Activated T-cell treated with anti-CD3 and anti-CD28 coated beads, Interleukin-2, amount 50 U/mL, for 48 hours (primary cell): ENCODE data around the gene GRK5.

Source experiments
- DNase-seq, 2 experiments: peaks; one replicate each; pipeline ENCODE4 v3.0.0-alpha.2; 2020

GRK5 gene

DNA sequence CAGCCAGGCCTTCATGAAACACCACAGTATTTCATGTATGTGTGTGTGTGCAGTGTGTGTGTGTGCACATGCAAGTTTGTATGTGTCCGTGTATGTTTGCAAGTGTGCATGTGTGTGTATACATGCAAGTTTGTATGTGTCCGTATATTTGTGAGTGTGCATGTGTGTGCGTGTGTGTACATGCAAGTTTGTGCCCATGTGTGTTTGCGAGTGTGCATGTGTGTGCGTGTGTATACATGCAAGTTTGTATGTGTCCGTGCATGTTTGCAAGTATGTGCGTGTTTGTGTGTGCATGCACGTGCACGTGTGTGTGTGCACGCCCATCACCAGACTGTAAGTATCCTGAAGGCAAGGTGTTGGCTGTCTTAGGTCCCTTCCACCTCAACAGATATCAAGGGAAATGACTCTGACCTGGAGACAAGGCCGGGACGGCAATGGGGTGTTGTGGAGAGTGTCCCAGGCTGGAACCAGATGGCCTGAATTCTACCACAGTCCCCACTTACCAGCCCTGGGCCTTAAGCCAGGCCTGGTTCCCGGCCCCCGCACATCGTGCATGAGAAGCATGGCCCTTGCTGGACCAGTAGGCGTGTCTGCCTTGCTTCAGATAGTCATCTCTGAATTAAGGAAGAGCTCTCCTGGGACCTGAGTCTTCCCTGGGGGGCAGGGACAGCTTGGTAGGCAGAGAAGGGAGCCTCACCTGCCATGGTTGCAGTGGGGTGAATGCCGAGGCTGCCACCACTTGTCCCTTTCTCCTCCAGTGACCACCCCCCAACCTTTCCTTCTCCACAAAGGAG lies 140.0 kb downstream of the GRK5 start:
- no peak for DNase-seq

DNA sequence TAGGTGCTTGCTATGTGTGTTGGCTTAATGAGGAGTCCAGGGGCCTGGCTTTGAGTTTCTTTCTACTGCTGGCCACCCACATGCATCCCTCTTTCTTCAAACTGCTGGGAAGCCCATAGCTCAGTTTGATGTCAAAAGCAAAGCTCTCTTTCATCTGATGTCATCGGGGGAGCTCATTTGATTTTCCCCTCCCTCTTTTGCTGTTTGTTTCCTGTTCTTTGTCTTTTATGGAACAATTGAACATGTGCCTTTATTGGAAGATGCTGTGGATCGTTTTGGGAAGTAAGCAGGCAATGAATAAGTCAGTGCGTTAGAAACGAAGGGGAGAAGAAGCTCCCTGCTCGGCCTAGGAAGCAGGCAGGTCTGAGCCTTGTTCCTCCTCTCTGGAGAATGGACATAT lies 140.7 kb downstream of the GRK5 start:
- no peak for DNase-seq

DNA sequence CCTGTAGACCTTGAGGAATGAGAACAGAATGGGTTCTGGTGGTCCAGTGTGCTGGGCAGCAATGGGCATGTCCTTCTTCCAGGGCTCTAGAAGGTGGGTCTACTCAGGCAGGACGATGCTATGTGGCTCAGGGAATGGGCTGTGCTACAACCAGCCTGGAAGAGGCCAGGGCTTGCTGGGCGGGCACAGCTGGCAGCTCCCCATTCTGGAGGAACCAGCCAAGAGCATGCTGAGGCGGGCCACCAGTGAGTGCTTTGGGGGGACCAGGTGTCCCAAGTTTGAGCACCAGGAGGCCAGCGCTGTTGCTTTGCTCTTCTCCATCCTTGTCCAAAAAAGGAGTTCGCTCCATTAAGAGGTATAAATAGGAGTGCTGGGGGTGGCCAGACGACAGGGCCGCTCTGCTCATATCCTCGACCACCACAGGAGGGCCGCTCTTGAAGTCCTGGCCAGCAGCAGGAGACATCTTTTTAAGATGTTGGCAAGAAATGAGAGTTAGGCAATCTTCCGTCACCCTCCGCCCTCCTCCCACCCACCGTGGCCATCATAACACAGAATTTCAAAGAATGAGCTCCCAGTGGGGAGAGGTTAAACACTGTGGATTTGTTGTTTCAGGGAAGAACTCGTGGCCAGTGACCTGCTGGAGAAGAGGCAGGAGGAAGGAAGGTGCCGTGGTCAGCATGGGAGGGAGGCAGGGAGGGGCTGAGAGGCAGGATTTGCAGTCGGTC lies 141.3 kb downstream of the GRK5 start:
- DNase-seq = no peak

DNA sequence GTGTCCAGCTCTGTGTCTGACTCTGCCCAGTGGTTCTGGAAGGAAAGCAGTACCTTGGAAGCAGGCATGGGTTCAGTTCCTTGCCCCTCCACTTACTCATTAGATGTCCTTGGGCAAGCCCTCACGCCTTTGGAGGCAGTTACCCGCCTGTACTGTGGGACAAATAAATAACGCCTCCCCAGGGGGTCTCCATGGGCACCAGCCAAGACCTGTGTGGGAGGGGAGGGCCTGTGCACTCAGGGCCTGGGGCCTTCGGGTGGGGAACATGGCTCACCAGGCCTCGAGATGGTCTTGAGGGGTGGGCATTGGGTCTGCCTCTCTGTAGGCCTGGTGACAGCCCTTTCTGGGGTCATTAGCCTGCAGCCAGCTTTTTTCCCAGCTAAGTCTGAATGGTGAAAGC lies 142.0 kb downstream of the GRK5 start:
- DNase-seq = no peak

DNA sequence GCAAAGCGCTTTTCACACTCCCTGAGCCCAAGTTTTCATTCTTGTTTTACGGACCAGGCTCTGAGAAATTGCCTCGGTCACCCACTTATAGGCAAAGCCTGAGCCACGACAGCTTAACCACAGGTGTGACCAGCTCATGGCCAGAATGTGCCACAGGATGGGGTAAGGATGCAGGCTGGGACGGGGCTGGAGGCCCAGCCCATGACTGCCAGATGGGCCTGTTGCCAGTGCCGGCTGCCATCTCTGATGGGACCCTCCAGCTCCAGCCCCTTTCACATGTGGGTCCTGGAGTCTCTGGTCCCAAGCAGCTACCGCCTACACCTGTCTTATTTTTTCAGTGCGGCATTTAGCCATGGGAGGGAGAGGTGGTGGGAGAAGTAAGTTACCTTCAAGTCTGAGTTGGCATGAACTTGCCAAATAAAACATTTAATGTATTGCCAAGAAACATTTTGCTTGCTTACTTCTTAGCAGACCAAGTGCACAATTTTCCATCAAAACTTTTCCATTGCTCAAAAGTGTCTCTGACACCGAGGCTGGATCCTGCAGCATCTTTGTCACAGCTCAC lies 142.6 kb downstream of the GRK5 start:
- no peak for DNase-seq

DNA sequence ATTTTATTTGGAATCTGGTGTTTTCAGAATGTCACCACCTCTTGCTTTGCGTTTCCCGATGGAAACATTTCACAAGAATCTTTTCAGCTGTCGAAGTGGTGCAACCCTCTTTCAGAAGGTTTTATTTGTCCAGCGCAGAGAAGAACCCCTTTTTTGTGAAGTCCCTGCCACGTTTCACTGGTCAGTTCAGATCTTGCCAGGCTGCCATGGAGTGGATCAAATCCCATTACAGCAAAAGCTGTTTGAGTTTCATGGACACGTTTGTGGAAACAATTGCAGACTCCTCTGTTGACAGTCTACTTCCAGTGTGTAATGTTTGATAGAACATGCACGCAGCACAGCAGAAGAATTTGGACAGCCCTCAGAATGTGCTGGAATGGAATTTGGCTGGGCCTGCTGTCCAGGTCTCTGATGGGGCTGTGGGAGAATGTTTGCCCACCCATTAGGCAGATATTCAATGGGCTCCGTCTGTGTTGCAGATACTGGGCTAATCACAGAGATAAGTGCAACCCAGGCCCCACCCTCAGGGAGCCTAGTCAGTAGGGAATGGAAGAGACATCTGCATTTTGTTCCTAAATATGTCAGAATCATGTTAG lies 143.2 kb downstream of the GRK5 start:
- DNase-seq = no peak

DNA sequence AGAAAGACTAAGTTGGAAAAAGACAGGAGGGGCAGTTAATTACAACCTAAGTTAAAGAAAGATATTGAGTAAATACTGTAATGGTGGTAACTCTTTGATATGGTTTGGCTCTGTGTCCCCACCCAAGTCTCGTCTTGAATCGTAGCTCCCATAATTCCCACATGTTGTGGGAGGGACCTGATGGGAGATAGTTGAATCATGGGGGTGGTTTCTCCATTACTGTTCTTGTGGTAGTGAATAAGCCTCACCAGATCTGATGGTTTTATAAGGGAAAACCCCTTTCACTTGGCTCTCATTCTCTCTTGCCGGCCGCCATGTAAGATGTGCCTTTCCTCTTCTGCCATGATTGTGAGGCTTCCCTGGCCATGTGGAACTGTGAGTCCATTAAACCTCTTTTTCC lies 143.8 kb downstream of the GRK5 start:
- DNase-seq = peak; percentile 33 to 42

DNA sequence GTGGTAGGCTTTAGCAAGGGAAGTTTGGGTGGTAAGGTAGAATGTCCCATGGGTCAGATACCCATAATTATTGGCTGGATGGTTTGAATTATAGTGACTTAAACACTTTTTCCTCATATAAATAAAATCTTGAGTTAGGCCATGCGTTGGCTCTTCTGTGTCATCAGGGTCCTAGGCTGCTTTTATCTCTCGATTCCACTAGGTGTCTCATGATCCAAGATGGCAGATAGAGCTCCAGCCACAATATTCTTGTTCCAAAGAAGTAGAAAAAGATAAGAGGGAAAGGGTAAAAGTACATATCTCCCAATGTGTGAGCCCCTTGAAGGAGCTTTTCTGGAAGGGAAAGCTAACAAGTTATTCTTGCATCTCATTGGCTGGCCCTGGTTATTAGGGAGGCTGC lies 144.7 kb downstream of the GRK5 start:
- no peak for DNase-seq

DNA sequence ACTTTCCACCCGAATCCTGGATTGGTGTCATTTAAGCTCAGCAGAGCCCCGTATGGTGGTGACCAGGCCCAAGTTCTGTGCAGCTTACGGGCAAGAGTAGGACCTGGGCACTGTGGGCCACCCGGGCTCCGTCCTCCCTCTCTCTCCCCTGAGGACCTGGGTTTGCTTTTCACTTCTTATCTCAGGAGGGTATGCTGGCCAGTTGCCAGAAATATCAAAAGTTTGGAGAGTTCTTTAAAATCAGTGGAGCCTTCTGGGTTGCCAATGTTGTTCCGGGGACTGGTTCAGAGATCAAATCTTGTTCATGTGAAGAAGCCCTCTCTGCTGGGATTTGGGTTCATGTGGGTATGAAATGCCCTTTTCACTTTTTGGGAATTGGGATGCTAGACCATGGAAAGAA lies 145.4 kb downstream of the GRK5 start:
- no peak for DNase-seq

DNA sequence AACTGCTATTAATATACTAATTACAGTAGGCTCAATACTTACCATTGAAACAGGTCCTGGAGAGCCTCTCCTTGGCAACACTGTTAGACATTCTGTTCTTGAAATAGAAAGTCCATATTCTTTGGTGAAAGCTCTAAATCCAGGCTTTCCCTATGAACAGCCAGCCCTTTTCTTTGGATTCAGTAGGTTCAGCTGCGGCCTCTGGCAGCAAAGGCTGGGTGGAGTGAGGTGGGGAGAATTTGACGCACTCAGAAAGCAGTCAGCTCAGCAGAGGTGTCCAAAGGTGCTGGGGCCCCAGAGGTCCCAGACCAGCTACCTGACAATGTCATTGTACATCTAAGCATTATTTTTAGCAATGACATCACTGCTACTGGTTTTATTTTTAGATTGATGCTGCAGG lies 146.1 kb downstream of the GRK5 start:
- DNase-seq = no peak

DNA sequence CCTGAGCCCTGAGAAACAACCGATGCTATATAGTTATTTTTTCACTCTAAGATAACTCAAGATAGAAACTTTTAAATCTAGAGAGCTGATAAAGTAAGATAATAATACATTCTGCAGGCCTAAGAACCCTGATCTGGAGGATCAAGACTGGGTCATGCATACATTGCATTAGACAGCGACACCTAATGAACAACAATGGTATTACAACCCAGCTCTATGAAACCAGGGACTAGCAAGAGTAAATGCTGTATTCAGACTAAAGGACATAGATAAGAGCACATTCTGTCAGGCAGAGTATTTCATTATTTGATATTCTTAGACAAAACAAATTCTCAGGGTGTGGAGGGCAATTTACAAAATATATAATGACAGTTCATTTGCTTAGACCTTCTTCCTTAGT lies 148.6 kb downstream of the GRK5 start:
- no peak for DNase-seq

DNA sequence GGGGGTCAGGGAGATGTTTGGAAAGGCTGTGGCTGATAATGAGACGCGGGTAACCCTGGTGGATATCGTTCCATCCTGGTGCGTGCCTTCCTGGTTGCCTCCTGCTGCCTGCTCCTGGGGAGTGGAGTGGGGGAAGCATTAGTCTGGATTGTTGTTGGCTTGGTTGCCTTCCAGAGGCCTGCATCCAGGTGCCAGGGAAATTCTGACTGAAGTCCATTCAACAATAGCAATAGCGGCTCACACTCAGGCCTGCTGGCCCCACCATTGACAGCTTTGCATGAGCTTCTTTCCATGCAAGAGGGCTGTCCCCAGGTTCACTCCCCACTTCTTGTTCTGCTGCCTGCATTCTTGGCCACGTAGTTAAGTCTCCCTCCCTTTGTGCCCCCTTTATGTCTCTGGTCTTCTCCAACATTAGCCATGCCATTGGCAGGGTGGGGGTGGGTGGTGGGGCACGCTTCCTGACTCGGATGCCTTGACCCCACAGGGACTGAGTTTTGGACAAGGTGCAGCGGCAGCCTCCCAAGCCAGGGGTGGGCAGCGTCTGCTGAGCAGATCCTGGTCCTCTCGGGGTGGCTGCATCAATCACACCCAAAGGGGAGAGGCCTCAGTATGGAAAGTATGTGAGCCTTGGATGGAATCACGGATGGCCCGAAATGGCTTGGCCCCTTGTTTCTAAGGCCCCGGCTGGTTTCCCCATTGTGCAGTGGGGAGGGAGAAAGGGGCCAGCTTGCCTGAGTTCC lies 150.2 kb downstream of the GRK5 start:
- no peak for DNase-seq

DNA sequence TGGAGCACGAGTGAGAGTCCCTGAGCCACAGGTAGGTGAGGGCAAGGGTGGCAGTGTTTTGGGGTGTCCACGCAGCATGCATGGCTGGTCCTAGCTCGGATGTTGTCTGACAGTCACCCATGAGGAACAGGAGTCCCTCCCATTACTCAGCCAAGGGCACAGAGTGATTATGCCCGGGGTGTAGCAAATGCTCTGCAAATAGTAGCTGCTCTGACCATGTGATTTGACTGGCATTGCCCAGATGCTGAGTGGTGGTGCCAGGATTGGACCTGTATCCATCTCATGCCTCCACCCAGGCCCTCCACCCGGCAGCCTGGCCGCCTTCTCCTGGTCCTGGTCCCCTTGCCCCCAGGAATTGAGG lies 150.8 kb downstream of the GRK5 start:
- no peak for DNase-seq

DNA sequence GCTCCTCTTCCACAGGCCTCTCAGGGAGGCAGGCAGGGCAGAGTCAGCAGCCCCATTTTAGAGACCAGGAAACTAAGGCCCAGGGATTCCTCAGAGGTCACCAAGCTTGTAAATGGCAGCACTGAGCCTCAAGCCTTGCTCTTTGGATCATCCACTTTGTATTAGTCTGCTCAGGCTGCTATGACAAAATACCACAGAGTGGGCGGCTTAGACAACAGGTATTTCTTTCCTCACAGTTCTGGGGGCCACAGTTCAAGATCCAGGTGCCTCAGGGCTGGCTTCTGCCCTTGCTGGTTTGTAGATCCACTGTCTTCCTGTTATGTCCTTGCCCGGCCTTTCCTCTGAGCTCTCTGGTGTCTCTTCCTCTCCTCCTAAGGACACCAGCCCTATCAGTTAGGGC lies 151.2 kb downstream of the GRK5 start:
- DNase-seq = no peak

DNA sequence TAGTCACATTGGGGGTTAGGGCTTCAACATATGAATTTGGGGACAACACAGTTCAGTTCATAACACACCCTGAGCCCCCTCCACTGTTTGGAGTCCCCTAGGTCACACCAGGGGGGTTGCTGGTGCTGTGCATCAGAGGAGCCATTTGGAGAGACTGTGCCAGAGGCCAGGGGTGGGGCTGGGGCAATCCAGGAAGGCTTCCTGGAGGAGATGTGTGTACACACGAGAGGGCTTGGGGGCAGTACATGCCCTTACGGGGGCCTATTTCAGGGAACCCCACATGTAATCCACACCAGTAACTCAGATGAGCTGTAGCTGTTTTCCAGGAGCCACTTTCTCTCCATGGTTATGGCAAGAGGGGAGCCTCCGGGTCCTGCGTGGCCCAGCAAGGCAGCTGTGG lies 151.7 kb downstream of the GRK5 start:
- no peak for DNase-seq

DNA sequence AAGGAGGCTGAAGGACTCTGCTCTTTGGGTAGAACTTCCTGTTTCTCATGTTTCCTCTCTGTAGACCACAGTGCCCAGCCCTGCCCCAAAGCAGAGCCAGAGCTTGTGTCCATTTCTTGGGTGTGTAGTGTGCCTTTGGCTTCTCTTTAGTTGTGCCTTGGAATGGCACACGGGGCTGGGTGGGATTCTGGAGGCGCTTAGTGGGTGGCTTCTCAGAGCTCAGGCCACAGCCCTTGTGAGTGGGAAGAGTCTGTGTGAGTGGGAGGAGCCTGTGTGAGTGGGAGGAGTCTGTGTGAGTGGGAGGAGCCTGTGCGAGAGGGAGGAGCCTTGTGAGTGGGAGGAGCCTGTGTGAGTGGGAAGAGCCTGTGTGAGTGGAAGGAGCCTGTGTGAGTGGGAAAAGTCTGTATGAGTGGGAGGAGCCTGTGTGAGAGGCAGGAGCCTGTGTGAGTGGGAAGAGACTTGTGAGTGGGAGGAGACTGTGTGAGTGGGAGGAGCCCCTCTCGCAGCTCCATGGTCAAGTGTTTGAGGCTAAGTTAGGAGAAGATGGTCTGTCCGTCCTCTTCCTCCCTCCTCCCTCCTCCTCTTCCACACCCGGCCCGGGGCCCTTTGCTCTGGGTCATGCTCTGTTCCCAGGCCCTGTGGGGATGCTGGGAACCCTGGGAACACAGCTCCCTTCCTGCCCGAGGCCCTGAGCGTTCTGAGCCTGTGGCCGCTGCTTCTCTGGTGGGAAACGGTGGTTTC lies 153.0 kb downstream of the GRK5 start:
- DNase-seq = peak; percentile 47 to 51

DNA sequence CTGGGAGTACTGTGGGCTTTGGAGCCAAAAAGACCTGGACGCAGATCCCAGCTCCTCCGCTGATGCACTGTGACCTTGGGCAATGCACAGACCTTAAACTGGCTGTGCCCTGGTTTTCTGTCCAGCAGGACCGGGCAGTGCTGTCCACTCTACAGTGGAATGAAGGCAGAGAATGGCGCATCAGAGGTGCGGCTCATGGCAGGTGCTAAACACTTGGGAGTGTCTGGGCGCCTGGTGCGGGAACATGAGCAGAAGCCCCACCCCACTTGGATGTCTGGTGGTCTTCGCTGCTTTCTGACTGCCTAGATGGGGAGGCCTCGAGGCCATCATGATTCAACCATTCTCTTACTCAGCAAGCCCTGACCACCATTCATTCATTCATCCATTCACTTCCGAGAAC lies 153.7 kb downstream of the GRK5 start:
- DNase-seq = no peak

DNA sequence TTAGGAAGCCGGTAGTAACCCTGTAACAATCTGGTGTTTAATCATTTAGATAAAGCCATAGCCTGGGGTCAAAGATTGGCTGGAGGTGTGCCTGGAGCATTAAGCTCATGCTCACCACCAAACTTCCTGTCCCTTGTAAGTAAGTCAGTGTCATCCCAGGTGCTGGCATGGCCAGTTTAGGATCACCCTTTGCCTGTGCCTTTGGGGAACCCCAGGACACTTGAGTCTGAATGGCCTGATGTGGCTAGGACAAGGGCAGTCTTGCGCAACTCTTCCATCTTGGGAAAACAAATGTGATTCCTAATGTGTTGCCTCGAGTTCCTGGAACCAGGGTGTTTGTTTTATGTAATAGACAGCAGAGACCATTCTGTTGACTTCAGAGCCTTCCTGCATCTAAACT lies 154.8 kb downstream of the GRK5 start:
- no peak for DNase-seq

DNA sequence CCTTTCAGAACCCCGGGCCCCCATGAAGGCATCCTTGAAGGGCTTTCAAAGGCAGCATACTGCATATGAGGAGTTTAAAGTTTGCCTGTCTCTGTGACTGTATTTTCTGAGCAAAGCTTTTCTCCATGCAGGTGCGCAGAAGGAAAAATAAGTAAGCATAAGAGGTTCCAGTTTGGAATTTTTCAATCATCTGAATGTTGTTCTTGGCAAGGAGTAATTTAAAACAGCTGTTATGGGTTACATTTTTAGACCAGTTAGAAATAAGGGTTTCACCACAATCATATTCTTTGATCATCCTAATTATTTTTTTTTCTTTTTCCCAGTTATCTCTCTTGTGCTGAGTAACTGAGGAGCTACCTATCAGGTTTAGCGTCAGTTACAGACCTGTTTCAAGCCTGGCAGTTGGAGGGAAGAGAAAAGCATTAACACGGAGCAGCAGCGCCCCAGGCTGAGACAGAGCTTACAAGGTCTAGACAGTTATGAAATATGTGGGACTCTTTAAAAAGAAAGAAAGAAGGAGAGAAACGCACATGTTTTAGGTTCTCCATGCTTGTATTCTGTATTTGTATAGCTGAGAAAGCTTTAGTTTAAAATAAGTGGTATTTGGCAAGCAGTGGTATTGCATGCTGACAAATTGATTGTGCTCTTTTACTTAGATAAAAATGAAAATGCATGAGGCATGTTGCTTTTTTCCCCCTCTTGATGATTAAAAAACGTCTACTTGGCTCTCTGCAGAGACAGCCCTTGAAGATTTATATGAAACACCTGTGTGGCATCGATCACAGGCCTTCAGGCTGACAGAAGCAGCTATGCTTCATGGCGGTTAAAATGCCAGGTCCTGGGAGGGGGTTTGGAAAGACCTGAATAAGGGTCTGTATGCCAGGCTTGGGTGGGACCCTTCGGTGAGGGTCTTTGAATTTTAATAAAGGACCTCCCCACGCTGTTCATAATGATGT lies 157.6 kb downstream of the GRK5 start:
- DNase-seq = no peak

DNA sequence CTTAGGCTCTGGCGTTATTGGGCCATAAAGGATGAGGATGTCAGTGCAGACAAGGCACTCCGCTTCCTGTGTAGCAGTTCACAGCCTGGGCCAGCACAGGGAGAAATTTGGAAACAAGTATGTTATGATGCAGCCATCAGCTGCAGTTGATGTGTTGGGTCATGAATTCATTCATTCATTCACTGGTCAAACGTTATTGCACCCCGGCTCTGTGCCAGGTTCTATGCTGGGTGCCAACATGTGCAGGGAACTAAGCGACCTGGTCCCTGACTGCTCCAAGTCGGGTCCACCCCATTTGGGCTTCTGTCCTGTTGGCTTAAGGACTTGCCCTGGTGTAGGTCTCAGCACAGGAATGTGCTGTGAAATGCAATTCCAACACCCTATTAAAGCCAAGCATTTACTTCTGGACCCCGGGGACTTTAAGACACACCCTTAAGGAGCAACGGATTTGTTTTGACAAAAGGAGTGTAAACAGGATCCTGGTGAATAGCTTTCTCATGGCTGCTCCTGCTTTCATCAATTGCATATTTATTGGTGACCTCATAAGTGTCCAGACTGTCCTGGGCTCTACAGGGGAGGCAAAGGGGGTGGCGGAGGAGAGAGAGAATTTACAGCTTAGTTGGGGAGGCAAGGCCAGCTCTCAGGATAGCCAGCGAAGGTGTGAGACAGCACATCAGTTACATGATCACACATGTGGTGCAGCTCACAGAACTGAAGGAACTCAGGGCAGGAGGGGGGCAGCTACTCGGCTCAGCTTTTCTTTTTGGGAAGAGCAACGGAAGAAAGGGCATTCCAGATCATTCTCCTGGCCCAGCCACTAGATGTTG lies 158.6 kb downstream of the GRK5 start:
- DNase-seq = no peak
